HepG2 (cell line): ENCODE results near the gene HMCN2. TPM values are rescaled to one million over a fixed set of nuclear protein-coding genes. Genes with fewer than 3 reads are reported as not detected.

Experiments
- ATAC-seq: fragments of 200-7000 bp; cut with Tn5 transposase; 3 replicates; pipeline ENCODE4 v1.9.1; 2020; ENCODE audit warnings: mild to moderate bottlenecking, moderate library complexity
- BruUV-seq: library from RNA; stranded (reverse); fragments of 400-500 nt; replicated peaks from 2 replicates; lab custom pipeline; 2021; lab: Mats Ljungman, UMichigan
- CTCF ChIA-PET: fragments of 300-600 bp; formaldehyde crosslinking; extraction: SDS; loops from one replicate; lab custom pipeline; 2021; ENCODE audit warnings: low total read pairs, inconsistent platforms, low intra/inter-chr PET ratio; lab: Yijun Ruan, JAX
- POLR2A ChIA-PET: fragments of 350-600 bp; sonication (Branson Sonifier 250); formaldehyde crosslinking; loops from one replicate; lab custom pipeline; 2020; ENCODE audit warnings: antibody characterized with exemption, inconsistent platforms; lab: Yijun Ruan, JAX
- DNase-seq: peaks from one replicate; pipeline ENCODE4 v3.0.0-alpha.2; 2015; ENCODE audit warnings: low spot score
- FAIRE-seq: peaks from 3 replicates; lab custom pipeline; 2011; peaks lifted over from hg19 to GRCh38; lab: Jason Lieb, UNC
- H2AFZ ChIP-seq: one replicate; pipeline ENCODE4 v1.6.1; 2011; ENCODE audit warnings: low read length, inconsistent platforms
- H3K27ac ChIP-seq: fragments of 300-600 bp; 3 replicates; pipeline ENCODE4 v1.8.0; 2011; ENCODE audit warnings: mixed run types, mild to moderate bottlenecking, mixed read lengths, low read length, inconsistent platforms; ENCODE audit not compliant: insufficient read depth; ENCODE audit errors: extremely low read length
- H3K27me3 ChIP-seq, 2 experiments: fragments of 200-600 bp in 1 of 2; 2 replicates in 1 of 2; 3 replicates in 1 of 2; pipeline versions ENCODE4 v1.6.0 to v1.8.0; 2011; ENCODE audit warnings: low read length in 2 of 2, mild to moderate bottlenecking in 2 of 2, moderate library complexity in 2 of 2, inconsistent platforms in 1 of 2; ENCODE audit not compliant: insufficient read depth in 2 of 2, control insufficient read depth in 1 of 2
- H3K36me3 ChIP-seq, 2 experiments: fragments of 200-600 bp in 1 of 2; replicated peaks in 1 of 2; 2 replicates in 1 of 2; 3 replicates in 1 of 2; pipeline versions ENCODE4 v1.5.1 to v1.8.0; 2011; ENCODE audit warnings: low read length in 2 of 2, inconsistent platforms in 1 of 2; ENCODE audit not compliant: insufficient read depth in 2 of 2, control insufficient read depth in 1 of 2
- H3K4me1 ChIP-seq: 2 replicates; pipeline ENCODE4 v1.5.1; 2012; ENCODE audit warnings: low read length, inconsistent platforms; ENCODE audit not compliant: insufficient read depth
- H3K4me2 ChIP-seq: 2 replicates; pipeline ENCODE4 v1.6.0; 2011; ENCODE audit warnings: low read depth, low read length, inconsistent platforms
- H3K4me3 ChIP-seq, 3 experiments: fragments of 200-600 bp in 1 of 3; sonication (generic), shearing (Covaris generic) in 1 of 3; replicated peaks in 1 of 3; 2 replicates each; pipeline ENCODE4 v1.5.1; 2011 to 2016; ENCODE audit warnings: low read length in 3 of 3, inconsistent platforms in 2 of 3, low read depth in 2 of 3, mild to moderate bottlenecking in 2 of 3, control low read depth in 1 of 3, mixed read lengths in 1 of 3; ENCODE audit not compliant: insufficient read depth in 1 of 3
- H3K79me2 ChIP-seq: one replicate; pipeline ENCODE4 v1.6.1; 2011; ENCODE audit warnings: low read length, inconsistent platforms; ENCODE audit not compliant: insufficient read depth
- H3K9ac ChIP-seq: 2 replicates; pipeline ENCODE4 v1.6.0; 2011; ENCODE audit warnings: mild to moderate bottlenecking, low read depth, low read length, inconsistent platforms; ENCODE audit not compliant: insufficient read depth
- H3K9me3 ChIP-seq: 2 replicates; pipeline ENCODE4 v1.5.1; 2012; ENCODE audit warnings: mild to moderate bottlenecking, low read length
- H4K20me1 ChIP-seq: 2 replicates; pipeline ENCODE4 v1.6.0; 2011; ENCODE audit warnings: inconsistent platforms, mild to moderate bottlenecking, low read length, moderate library complexity; ENCODE audit not compliant: insufficient read depth
- ARHGAP35 ChIP-seq: sonication (generic); formaldehyde crosslinking; IDR thresholded peaks from 2 replicates; pipeline ENCODE4 v1.9.0; 2022; ENCODE audit warnings: mild to moderate bottlenecking, inconsistent platforms, moderate library complexity, missing genetic modification reagents, borderline replicate concordance
- DPF2 ChIP-seq: sonication (generic); formaldehyde crosslinking; IDR thresholded peaks from 2 replicates; pipeline ENCODE4 v1.4.0; 2020; ENCODE audit warnings: mild to moderate bottlenecking, low read depth, missing genetic modification reagents, borderline replicate concordance
- FOSL2 ChIP-seq: sonication (generic); formaldehyde crosslinking; IDR thresholded peaks from 2 replicates; pipeline ENCODE4 v1.4.0; 2020; ENCODE audit warnings: missing genetic modification reagents
- HCFC1 ChIP-seq: fragments of 150-350 bp; IDR thresholded peaks from 2 replicates; pipeline ENCODE4 v1.6.1; 2014; ENCODE audit warnings: low read depth, low read length
- KLF12 ChIP-seq: sonication (generic); formaldehyde crosslinking; IDR thresholded peaks from 2 replicates; pipeline ENCODE4 v1.4.0; 2020; ENCODE audit warnings: missing genetic modification reagents, borderline replicate concordance
- TARDBP ChIP-seq: sonication (generic); formaldehyde crosslinking; IDR thresholded peaks from 2 replicates; pipeline ENCODE4 v1.8.0; 2022; ENCODE audit warnings: mild to moderate bottlenecking, missing genetic modification reagents
- THAP9 ChIP-seq: sonication (generic); formaldehyde crosslinking; IDR thresholded peaks from 2 replicates; pipeline ENCODE4; 2020; ENCODE audit warnings: missing genetic modification reagents, mild to moderate bottlenecking, borderline replicate concordance
- ZFP1 ChIP-seq: IDR thresholded peaks from 2 replicates; pipeline ENCODE4 v1.6.1; 2016
- ZFYVE20 ChIP-seq: sonication (generic); formaldehyde crosslinking; IDR thresholded peaks from 2 replicates; pipeline ENCODE4 v1.8.0; 2023; ENCODE audit warnings: low read depth, mild to moderate bottlenecking, moderate library complexity, missing genetic modification reagents, borderline replicate concordance
- ZNF235 ChIP-seq: sonication (generic); formaldehyde crosslinking; IDR thresholded peaks from 2 replicates; pipeline ENCODE4 v1.8.1; 2023; ENCODE audit warnings: mild to moderate bottlenecking, missing genetic modification reagents, borderline replicate concordance
- ZNF292 ChIP-seq: sonication (generic); formaldehyde crosslinking; IDR thresholded peaks from 2 replicates; pipeline ENCODE4 v1.8.1; 2022; ENCODE audit warnings: mild to moderate bottlenecking, low read depth, missing genetic modification reagents, borderline replicate concordance
- ZNF567 ChIP-seq: sonication (generic); formaldehyde crosslinking; IDR thresholded peaks from 2 replicates; pipeline ENCODE4 v1.8.1; 2023; ENCODE audit warnings: mild to moderate bottlenecking, missing genetic modification reagents, borderline replicate concordance
- ZNF577 ChIP-seq: sonication (generic); formaldehyde crosslinking; IDR thresholded peaks from 2 replicates; pipeline ENCODE4 v1.4.0; 2020; ENCODE audit warnings: mild to moderate bottlenecking, low read depth, missing genetic modification reagents, borderline replicate concordance
- ZNF652 ChIP-seq: IDR thresholded peaks from 2 replicates; pipeline ENCODE4 v1.6.1; 2016; ENCODE audit warnings: low read depth, borderline replicate concordance
- ZSCAN9 ChIP-seq: IDR thresholded peaks from 2 replicates; pipeline ENCODE4 v1.6.1; 2016; ENCODE audit warnings: borderline replicate concordance
- WGBS: methylation state at CpG from one replicate; pipeline ENCODE4 v1.1.6; 2017; ENCODE audit warnings: low lambda C conversion rate; 5-methylcytosine and 5-hydroxymethylcytosine counted together
- in situ Hi-C: cut with HindIII; loops from 2 replicates; pipeline ENCODE4 v1.10.0; 2017; ENCODE audit warnings: low pct_unique_long_range_greater_than_20kb; ENCODE audit not compliant: extremely low pct_ligation_motif_present
- intact Hi-C: fragments of 100-400 bp; cut with micrococcal nuclease; formaldehyde crosslinking; loops from one replicate; pipeline ENCODE4 v1.10.0; 2022; ENCODE audit not compliant: unreplicated experiment
- polyA plus RNA-seq, 8 experiments: library from polyadenylated mRNA; depleted of rRNA in 3 of 8; stranded (reverse) in 7 of 8; unstranded in 1 of 8; fragments of >200 nt; fragmentation: Illumina TruSeq in 4 of 8; extraction: Trizol in 4 of 8; gene quantifications; 2 replicates each; pipeline versions ENCODE4 v1.2.1 to v1.2.3, GENCODE V29; 2011 to 2016; ENCODE audit warnings: low read depth in 4 of 8, missing spikeins in 1 of 8, mixed read lengths in 1 of 8; ENCODE audit not compliant: insufficient read depth in 1 of 8
- total RNA-seq, 5 experiments: library from RNA; depleted of rRNA; stranded (reverse); fragments of >200 nt; fragmentation: Illumina TruSeq; extraction: Trizol; gene quantifications; 2 replicates each; pipeline ENCODE4 v1.2.3, GENCODE V29; 2016; ENCODE audit warnings: low read depth in 1 of 5
- TF ChIP-seq, protein P1 (sequence below): sonication (generic); formaldehyde crosslinking; IDR thresholded peaks from 2 replicates; pipeline ENCODE4 v1.4.0; 2020; ENCODE audit warnings: mild to moderate bottlenecking, missing genetic modification reagents

Gene HMCN2
- total and polyA plus RNA-seq, 2 of the 13 experiments (the other 11 are each of a cell fraction or from before 2014, with no cell fraction given), result 0.09 TPM; not detected in 1

DNA sequence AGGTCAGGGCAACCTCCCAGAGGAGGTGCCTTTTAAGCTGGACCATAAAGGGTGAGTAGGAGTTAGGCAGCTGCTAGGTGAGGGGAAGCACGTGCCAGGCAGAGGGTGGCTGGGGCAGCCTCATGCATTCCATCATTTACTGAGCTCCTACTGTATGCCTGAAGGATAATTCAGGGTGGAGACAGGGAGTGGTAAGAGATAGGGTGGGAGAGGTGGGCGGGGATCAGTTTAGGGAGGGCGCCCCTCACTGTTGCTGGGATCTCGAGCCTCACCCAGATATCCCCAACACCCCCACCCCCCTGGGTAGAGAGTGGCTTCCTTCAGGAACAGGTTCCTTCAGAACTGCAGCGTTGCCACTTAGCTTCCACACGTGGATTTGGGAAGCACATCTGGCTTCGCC lies 104.7 kb downstream of the HMCN2 start:
- no peaks in the 10 kb centered on the region for H3K4me1 ChIP-seq
- 43% methylated on average over 2 of the region's 7 CpGs for WGBS
- H2AFZ ChIP-seq, result no peak overlapping the region
- ChIA-PET POLR2A (no interaction called here), CTCF (no interaction called here)
- TF ChIP-seq FOSL2 (CRISPR knock-in tag), result no peak
- TF ChIP-seq DPF2 (CRISPR knock-in tag), result no peak
- no peaks in the 10 kb centered on the region for H3K9me3 ChIP-seq
- no peak overlapping the region for H3K27ac ChIP-seq
- BruUV-seq, result no TSS peak
- in situ Hi-C loops, result no loop called here
- peaks cover 2 to 19% of the 10 kb centered on the region in 2 experiments; a peak in 2 of 5 replicates for H3K27me3 ChIP-seq
- no peak overlapping the region for H3K9ac ChIP-seq
- FAIRE-seq (no peak), DNase-seq (no peak), ATAC-seq (no peak)
- no peak overlapping the region for H3K4me2 ChIP-seq
- no peaks in the 10 kb centered on the region for H3K79me2 ChIP-seq
- intact Hi-C loops, result no loop called here
- H3K36me3 ChIP-seq, result no peaks in the 10 kb centered on the region
- H4K20me1 ChIP-seq, result no peaks in the 10 kb centered on the region
- no peak overlapping the region for H3K4me3 ChIP-seq

DNA sequence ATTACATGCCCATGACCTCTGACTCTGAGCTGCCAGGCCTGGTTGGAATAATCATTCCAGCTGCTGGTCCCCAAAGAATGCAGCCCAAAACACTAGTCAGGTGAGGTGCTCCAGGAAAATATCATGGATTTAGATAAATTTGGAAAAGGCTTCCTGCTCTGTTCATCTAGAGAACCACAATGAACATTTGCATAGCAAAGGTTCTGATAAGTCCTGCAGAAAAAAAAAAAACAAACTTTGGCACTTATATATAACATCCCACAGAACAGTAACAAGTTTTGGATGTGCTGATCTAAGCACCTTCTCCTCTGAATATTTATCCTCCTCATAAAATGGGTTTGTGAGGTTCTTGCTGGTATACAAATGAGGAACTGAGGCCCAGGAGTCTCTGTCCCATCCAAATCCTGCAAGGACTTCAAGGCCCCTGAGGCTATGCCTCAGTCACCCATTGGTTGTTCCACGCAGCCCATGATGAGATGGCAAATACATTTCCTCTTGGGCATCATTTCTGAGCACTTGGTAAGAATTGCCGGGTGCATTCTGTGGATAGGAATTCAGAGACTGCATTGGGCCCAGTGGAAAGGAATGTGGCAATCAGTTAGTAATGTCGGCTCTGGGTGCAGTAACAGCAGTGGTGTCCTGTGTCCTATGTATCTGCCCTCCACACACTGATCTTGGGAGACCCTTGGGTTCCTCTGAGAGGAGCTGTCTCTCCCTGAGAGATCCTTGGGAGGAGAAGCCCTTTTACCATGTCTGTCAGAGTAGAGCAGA lies 105.8 kb downstream of the HMCN2 start:
- H3K27me3 ChIP-seq, result peaks cover 2 to 19% of the 10 kb centered on the region in 2 experiments; a peak in 2 of 5 replicates
- ATAC-seq, result no peak
- ChIA-PET POLR2A (no interaction called here), CTCF (no interaction called here)
- no peak overlapping the region for H3K27ac ChIP-seq
- no peak overlapping the region for H3K4me2 ChIP-seq
- H3K4me3 ChIP-seq, result no peak overlapping the region
- no peaks in the 10 kb centered on the region for H3K4me1 ChIP-seq
- intact Hi-C loops (no loop called here), in situ Hi-C loops (no loop called here)
- no peaks in the 10 kb centered on the region for H4K20me1 ChIP-seq
- no peak overlapping the region for H2AFZ ChIP-seq
- no peaks in the 10 kb centered on the region for H3K9me3 ChIP-seq
- H3K36me3 ChIP-seq, result no peaks in the 10 kb centered on the region
- BruUV-seq, result no TSS peak
- H3K9ac ChIP-seq, result no peak overlapping the region
- no peaks in the 10 kb centered on the region for H3K79me2 ChIP-seq
- no peak for DNase-seq
- 27% methylated on average over 3 of the region's 3 CpGs for WGBS
- no peak for FAIRE-seq
- TF ChIP-seq THAP9 (no peak), ZNF292 (no peak), KLF12 (no peak), ZNF567 (CRISPR knock-in tag) (no peak), ZNF235 (CRISPR knock-in tag) (no peak), ZNF577 (CRISPR knock-in tag) (no peak), HCFC1 (no peak), TARDBP (CRISPR knock-in tag) (no peak), ZNF652 (CRISPR knock-in tag) (no peak), ZFP1 (CRISPR knock-in tag) (no peak), ARHGAP35 (CRISPR knock-in tag) (no peak), ZFYVE20 (CRISPR knock-in tag) (no peak), ZSCAN9 (CRISPR knock-in tag) (no peak)
- TF ChIP-seq, protein P1, sequence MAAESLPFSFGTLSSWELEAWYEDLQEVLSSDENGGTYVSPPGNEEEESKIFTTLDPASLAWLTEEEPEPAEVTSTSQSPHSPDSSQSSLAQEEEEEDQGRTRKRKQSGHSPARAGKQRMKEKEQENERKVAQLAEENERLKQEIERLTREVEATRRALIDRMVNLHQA (CRISPR knock-in tag), result no peak
